ENCODE data around the gene PRSS2.

DNA sequence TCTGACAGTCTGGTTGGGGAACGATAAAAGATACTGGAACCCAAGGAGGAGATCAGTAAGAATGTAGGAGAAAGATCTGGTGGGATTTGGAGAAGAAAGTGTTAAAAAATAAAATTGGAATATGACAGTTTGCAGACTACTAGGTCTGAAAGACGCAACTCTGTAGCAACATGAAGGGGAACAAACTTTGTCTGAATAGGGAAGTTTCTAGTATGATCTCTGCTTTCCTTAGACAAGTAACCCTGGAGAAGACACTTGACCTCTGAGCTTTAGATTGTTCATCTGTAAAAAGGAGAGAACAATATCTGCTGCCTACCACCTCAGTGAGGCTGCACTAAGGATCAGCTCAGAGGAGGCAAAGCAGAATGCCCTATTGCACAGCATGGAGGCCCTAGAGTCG lies 24.5 kb upstream of the PRSS2 start:
- TF ChIP-seq POLR2A (IDR thresholded peaks at IDR 0.05), result no peak
- TF ChIP-seq, protein P1, sequence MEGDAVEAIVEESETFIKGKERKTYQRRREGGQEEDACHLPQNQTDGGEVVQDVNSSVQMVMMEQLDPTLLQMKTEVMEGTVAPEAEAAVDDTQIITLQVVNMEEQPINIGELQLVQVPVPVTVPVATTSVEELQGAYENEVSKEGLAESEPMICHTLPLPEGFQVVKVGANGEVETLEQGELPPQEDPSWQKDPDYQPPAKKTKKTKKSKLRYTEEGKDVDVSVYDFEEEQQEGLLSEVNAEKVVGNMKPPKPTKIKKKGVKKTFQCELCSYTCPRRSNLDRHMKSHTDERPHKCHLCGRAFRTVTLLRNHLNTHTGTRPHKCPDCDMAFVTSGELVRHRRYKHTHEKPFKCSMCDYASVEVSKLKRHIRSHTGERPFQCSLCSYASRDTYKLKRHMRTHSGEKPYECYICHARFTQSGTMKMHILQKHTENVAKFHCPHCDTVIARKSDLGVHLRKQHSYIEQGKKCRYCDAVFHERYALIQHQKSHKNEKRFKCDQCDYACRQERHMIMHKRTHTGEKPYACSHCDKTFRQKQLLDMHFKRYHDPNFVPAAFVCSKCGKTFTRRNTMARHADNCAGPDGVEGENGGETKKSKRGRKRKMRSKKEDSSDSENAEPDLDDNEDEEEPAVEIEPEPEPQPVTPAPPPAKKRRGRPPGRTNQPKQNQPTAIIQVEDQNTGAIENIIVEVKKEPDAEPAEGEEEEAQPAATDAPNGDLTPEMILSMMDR (IDR thresholded peaks at IDR 0.05), result no peak
- TF ChIP-seq POLR2AphosphoS5 (IDR thresholded peaks at IDR 0.05), result no peak
